ENCODE measurements around the gene NEDD4L. TPM values are rescaled to one million over a fixed set of nuclear protein-coding genes. Genes with fewer than 3 reads are reported as not detected.
"Not testable (repeated sequence)": the region's sequence is repeated elsewhere in the genome, so short reads cannot be mapped to it uniquely, and the experiment has no call there.

NEDD4L gene
- total and polyA plus RNA-seq, 12 donors = 17.8 to 110 (median 37.6) TPM

GRCh38 chr18:58279504-58280175, 235.6 kb downstream of the NEDD4L start:
- Histone ChIP-seq H3K4me3 (no peak overlapping the region), H3K4me1 (replicated peaks in 1 of 2) (no peaks in the 10 kb centered on the region), H3K9me3 (replicated peaks in 1 of 3) (no peaks in the 10 kb centered on the region), H3K27ac (no peak overlapping the region), H3K36me3 (replicated peaks in 1 of 2) (no peaks in the 10 kb centered on the region), H3K27me3 (no peaks in the 10 kb centered on the region)
- 82 to 96% (median 89%) methylated on average over 7 of the region's 7 CpGs for WGBS, 4 donors
- intact Hi-C loops (cut with DNase I) = no loop called here
- DNase-seq = no peak
- TF ChIP-seq CTCF (IDR thresholded peaks at IDR 0.05) = no peak

- no peaks in the 10 kb centered on the region for H3K36me3 ChIP-seq (replicated peaks in 1 of 2)
- no peaks in the 10 kb centered on the region for H3K9me3 ChIP-seq (replicated peaks in 1 of 3)
- DNase-seq = no peak
- H3K4me3 ChIP-seq = no peak overlapping the region
- H3K27ac ChIP-seq = no peak overlapping the region
- no peaks in the 10 kb centered on the region for H3K27me3 ChIP-seq
- intact Hi-C loops (cut with DNase I) = no loop called here
- no peaks in the 10 kb centered on the region for H3K4me1 ChIP-seq (replicated peaks in 1 of 2)
- WGBS, 4 donors = 89 to 97% (median 94%) methylated on average over 8 of the region's 8 CpGs
- TF ChIP-seq POLR2A (IDR thresholded peaks at IDR 0.05) = no peak
Measured at GRCh38 chr18:58280191-58280590, 236.2 kb downstream of the NEDD4L start.

- H3K9me3 ChIP-seq (replicated peaks in 1 of 3); H3K27ac ChIP-seq; H3K27me3 ChIP-seq; H3K4me1 ChIP-seq (replicated peaks in 1 of 2); H3K36me3 ChIP-seq (replicated peaks in 1 of 2); intact Hi-C loops (cut with DNase I); DNase-seq; H3K4me3 ChIP-seq: not testable (repeated sequence)
- 95 to 99% (median 98%) methylated on average over 10 to 11 of the region's 11 CpGs for WGBS, 4 donors
Measured at GRCh38 chr18:58282872-58283271, 238.8 kb downstream of the NEDD4L start.

DNA sequence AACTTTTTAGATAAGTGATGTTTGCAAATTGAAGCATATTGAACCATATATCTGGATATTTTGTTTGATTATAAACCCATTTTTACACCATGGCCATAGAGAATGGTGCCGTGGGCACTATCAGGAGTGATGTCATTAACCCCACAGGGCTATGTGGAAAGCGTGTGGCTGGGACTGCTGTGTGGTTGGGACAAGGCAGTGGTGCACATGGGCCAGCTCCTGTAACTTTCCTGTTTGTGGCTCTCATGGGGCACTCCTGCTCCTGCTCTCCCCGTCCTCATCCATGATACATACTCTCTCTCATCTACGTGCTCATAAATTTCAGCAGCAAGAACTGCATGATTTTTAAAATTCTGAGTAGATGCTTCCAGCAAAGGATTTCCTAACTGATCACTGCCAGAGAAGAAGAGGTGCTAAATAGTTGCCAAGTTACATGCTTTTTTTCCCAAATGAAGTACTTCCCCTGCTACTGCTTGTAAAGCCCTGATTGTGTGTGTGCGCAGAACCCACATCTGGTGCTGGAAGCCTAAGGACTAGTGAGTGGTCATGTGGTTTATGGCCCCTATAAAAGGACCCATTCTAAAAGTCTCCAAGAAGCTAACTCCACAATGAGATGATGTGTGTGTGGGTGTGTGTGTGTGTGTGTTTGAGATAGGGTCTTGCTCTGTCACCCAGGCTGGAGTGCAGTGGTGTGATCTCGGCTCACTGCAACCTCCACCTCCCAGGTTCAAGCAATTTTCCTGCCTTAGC, 240.8 kb downstream of the NEDD4L start:
- DNase-seq = no peak
- H3K36me3 ChIP-seq (replicated peaks in 1 of 2) = no peaks in the 10 kb centered on the region
- H3K9me3 ChIP-seq (replicated peaks in 1 of 3) = no peaks in the 10 kb centered on the region
- H3K27ac ChIP-seq = no peak overlapping the region
- no peak overlapping the region for H3K4me3 ChIP-seq
- TF ChIP-seq CTCF (IDR thresholded peaks at IDR 0.05) (no peak), POLR2A (IDR thresholded peaks at IDR 0.05) (no peak)
- H3K4me1 ChIP-seq (replicated peaks in 1 of 2) = no peaks in the 10 kb centered on the region
- 93 to 97% (median 93%) methylated on average over 6 of the region's 6 CpGs for WGBS, 4 donors
- intact Hi-C loops (cut with DNase I) = no loop called here
- no peaks in the 10 kb centered on the region for H3K27me3 ChIP-seq

- TF ChIP-seq CTCF (IDR thresholded peaks at IDR 0.05) (no peak), POLR2A (IDR thresholded peaks at IDR 0.05) (no peak)
- no peaks in the 10 kb centered on the region for H3K4me1 ChIP-seq (replicated peaks in 1 of 2)
- no peaks in the 10 kb centered on the region for H3K36me3 ChIP-seq (replicated peaks in 1 of 2)
- no peak overlapping the region for H3K4me3 ChIP-seq
- no peak overlapping the region for H3K27ac ChIP-seq
- no peaks in the 10 kb centered on the region for H3K27me3 ChIP-seq
- DNase-seq = no peak
- WGBS, 4 donors = 93 to 95% (median 94%) methylated on average over 4 of the region's 4 CpGs
- no peaks in the 10 kb centered on the region for H3K9me3 ChIP-seq (replicated peaks in 1 of 3)
- intact Hi-C loops (cut with DNase I) = no loop called here
Measured at GRCh38 chr18:58285449-58286130, 241.6 kb downstream of the NEDD4L start.

Measured in adrenal gland (tissue), 12 donors.